Brain microvascular endothelial cell (primary cell): ENCODE data around the gene CR2.

Experiments used
- DNase-seq: peaks from one replicate; pipeline ENCODE4 v3.0.0-alpha.2; 2020
- H3K27ac ChIP-seq: fragments of 250-450 bp; sonication (Bioruptor Pico); 2 replicates; pipeline ENCODE4 v1.5.1; 2020; ENCODE audit warnings: mild to moderate bottlenecking, moderate library complexity
- H3K27me3 ChIP-seq: fragments of 250-450 bp; sonication (Bioruptor Pico); replicated peaks from 2 replicates; pipeline ENCODE4 v1.5.1; 2020; ENCODE audit warnings: mild to moderate bottlenecking
- H3K36me3 ChIP-seq: fragments of 250-450 bp; sonication (Bioruptor Pico); replicated peaks from 2 replicates; pipeline ENCODE4 v1.5.1; 2020; ENCODE audit warnings: mild to moderate bottlenecking
- H3K4me3 ChIP-seq: 2 replicates; pipeline ENCODE4 v1.5.1; 2011; ENCODE audit warnings: low read depth, mild to moderate bottlenecking, control low read depth, low read length, moderate library complexity
- in situ Hi-C: cut with HindIII; loops from 2 replicates; pipeline ENCODE4 v1.10.0; 2017; ENCODE audit warnings: low sequenced_read_pairs, low pct_ligation_motif_present
- TF ChIP-seq, protein P1 (sequence below): IDR thresholded peaks from 2 replicates; pipeline ENCODE4 v1.5.1; 2011; ENCODE audit warnings: low read depth, mild to moderate bottlenecking, moderate library complexity, low read length, control low read depth, inconsistent platforms; ENCODE audit errors: missing control alignments

CR2 gene

GRCh38 chr1:207500306-207500705, 46.2 kb downstream of the CR2 start:
- in situ Hi-C loops, result no loop called here
- H3K27me3 ChIP-seq, result peaks cover 49% of the 10 kb centered on the region

DNA sequence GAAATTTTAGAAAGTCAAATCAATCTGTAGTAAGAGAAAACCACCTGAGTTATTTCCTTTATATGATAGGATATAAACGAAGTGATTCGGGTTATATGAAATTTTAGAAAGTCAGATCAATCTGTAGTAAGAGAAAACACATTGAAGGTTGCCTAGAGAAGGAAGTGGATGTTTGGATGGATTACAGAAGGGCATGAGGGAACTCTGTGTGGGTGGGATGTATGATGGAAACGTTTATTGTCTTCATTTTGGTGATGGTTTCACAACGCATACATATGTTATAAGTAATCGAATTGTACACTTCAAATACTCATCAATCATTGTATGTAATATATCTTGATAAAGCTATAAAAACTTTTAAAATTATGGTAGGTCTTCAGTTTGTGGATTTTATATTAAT, 46.9 kb downstream of the CR2 start:
- H3K27ac ChIP-seq, result no peak overlapping the region
- no peak overlapping the region for H3K4me3 ChIP-seq
- TF ChIP-seq, protein P1, sequence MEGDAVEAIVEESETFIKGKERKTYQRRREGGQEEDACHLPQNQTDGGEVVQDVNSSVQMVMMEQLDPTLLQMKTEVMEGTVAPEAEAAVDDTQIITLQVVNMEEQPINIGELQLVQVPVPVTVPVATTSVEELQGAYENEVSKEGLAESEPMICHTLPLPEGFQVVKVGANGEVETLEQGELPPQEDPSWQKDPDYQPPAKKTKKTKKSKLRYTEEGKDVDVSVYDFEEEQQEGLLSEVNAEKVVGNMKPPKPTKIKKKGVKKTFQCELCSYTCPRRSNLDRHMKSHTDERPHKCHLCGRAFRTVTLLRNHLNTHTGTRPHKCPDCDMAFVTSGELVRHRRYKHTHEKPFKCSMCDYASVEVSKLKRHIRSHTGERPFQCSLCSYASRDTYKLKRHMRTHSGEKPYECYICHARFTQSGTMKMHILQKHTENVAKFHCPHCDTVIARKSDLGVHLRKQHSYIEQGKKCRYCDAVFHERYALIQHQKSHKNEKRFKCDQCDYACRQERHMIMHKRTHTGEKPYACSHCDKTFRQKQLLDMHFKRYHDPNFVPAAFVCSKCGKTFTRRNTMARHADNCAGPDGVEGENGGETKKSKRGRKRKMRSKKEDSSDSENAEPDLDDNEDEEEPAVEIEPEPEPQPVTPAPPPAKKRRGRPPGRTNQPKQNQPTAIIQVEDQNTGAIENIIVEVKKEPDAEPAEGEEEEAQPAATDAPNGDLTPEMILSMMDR, result no peak
- H3K27me3 ChIP-seq, result peaks cover 45% of the 10 kb centered on the region
- in situ Hi-C loops, result no loop called here
- DNase-seq, result no peak
- H3K36me3 ChIP-seq, result no peaks in the 10 kb centered on the region

More at GRCh38 chr1:207500306-207500705, 46.2 kb downstream of the CR2 start:
- Histone ChIP-seq H3K4me3 (no peak overlapping the region), H3K36me3 (no peaks in the 10 kb centered on the region), H3K27ac (no peak overlapping the region)
- DNase-seq, result no peak
- TF ChIP-seq, protein P1, result no peak

- in situ Hi-C loops, result no loop called here
- no peak for DNase-seq
- no peak overlapping the region for H3K4me3 ChIP-seq
- H3K27me3 ChIP-seq, result peaks cover 30% of the 10 kb centered on the region
- TF ChIP-seq, protein P1, result no peak
- H3K27ac ChIP-seq, result no peak overlapping the region
- H3K36me3 ChIP-seq, result no peaks in the 10 kb centered on the region
Observed at GRCh38 chr1:207502726-207503125, 48.6 kb downstream of the CR2 start.

GRCh38 chr1:207503950-207504349, 49.8 kb downstream of the CR2 start:
- TF ChIP-seq, protein P1, result no peak

DNA sequence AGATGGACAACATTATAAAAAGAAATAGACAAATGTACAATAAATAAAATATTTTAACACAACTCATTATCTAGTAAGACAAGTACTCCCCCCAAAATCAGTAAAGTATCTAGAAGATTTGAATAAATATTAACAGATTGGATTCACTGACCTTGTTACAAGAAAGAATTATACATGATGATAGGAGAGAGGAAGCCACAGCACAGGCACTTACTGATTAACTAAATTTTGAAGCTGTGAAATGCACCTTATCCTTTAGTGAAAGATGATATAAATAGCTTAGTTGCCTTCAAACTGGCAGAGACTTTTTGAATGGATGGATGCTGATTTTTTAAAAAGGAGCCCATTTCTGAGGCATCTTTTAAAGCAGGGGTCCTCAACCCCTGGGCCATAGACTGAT, 50.3 kb downstream of the CR2 start:
- TF ChIP-seq, protein P1, result no peak
- Histone ChIP-seq H3K27ac (no peak overlapping the region), H3K36me3 (no peaks in the 10 kb centered on the region), H3K27me3 (peaks cover 24% of the 10 kb centered on the region), H3K4me3 (no peak overlapping the region)
- no peak for DNase-seq
- in situ Hi-C loops, result no loop called here

More at GRCh38 chr1:207503950-207504349, 49.8 kb downstream of the CR2 start:
- Histone ChIP-seq H3K27ac (no peak overlapping the region), H3K4me3 (no peak overlapping the region), H3K36me3 (no peaks in the 10 kb centered on the region), H3K27me3 (peaks cover 24% of the 10 kb centered on the region)
- DNase-seq, result no peak
- in situ Hi-C loops, result no loop called here

- Histone ChIP-seq H3K4me3 (no peak overlapping the region), H3K27me3 (no peaks in the 10 kb centered on the region), H3K36me3 (no peaks in the 10 kb centered on the region), H3K27ac (no peak overlapping the region)
- no peak for DNase-seq
- TF ChIP-seq, protein P1, result no peak
- in situ Hi-C loops, result no loop called here
Observed at GRCh38 chr1:207510444-207510843, 56.3 kb downstream of the CR2 start.
